ENCODE data around the gene CYB5RL.
"Not testable (repeated sequence)": the region's sequence is repeated elsewhere in the genome, so short reads cannot be mapped to it uniquely, and the experiment has no call there.

Gene CYB5RL

DNA sequence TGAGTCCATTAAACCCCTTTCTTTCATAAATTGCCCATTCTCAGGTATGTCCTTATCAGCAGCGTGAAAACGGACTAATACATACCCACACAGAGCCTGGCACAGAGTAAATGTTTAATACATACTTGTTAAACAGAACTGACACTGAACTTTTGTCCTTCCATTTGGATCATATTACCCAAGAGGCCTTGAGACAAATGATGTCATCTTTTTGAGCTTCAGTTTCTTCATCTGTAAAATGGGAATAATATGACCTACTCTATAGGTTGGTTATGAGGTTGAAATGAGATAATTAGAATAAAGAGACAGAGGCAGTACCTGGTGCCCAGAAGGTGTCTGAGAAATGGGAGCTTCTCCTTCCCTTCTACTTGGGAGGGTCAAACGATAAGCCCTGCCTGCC lies 13.8 kb downstream of the CYB5RL start:
- no peak for DNase-seq

GRCh38 chr1:54180701-54181360 lies 19.0 kb downstream of the CYB5RL start:
- no peak for DNase-seq

GRCh38 chr1:54178296-54179070 lies 21.3 kb downstream of the CYB5RL start:
- no peak for DNase-seq

DNA sequence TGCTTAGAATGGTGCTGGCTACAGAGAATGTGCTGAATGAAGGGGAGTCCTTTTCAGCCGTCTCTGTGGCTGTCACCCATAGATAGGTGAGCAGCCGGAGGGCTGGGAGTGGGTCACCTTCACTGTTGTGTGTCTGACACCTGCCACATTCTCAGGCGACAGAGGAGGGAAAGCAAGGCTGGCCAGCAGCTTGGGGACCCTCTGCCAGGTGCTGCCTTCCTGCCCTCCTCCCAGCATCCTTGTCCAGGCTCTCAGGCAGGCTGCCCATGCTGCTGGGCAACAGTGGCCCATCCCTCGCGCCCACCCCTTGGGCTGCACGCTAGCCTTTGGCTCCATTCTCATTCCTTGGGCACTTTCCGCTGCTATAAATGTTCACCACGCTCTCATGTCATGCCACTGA lies 22.1 kb downstream of the CYB5RL start:
- no peak for DNase-seq

DNA sequence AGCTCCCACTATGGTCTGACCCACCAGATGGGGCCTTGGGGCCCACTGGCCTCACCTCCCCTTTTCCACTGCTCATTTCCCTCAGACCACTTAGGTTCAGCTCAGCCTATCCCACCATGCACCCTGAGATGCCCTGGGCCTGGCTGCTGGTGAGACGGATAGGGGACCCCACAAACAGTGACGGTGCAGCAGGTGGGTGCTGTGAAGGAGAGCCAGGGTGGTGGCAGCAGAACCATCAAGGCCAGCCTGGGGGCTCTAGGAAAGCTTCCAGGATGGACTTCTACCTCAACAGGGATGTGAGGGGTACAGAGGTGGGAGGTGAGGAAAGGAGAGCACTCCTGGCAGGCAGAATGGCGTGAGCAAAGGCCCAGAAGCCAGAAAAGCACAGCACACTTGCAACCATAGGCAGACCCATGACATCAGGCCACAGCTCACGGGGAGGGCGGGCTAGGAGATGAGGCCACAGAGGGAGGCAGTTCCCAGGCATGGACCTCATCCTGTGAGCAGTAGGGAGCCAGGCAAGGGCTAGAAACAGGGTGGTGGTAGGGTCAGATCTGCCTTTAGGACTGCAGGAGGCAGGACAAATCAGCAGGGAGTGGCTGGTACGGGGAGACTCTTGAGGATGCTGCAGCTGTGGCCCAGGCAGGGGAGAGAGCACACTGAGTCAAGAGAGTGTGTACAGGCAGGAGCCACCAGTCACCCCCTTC lies 23.1 kb downstream of the CYB5RL start:
- DNase-seq = no peak

DNA sequence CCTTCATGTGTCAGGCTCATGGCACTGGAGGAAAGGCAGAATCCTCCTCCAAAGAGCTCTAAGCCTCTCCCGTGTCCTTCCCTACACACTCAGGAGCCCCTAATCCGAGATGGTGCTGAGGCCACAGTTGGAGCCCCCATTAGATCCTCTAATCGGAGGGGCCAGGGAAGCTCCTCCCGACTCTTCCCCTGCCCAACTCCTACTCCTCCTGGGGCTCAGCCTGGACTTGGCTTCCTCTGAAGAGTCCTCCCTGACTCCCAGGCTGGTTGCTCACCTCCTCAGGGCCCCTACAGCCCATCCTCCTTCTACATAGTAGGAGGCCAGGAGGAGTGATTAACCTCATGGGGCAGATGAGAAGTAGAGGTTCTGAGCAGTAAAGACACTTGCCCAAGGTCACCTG lies 25.7 kb downstream of the CYB5RL start:
- DNase-seq = no peak

- no peak for DNase-seq
These were observed 26.1 kb downstream of the CYB5RL start for GRCh38 chr1:54173681-54174080.

DNA sequence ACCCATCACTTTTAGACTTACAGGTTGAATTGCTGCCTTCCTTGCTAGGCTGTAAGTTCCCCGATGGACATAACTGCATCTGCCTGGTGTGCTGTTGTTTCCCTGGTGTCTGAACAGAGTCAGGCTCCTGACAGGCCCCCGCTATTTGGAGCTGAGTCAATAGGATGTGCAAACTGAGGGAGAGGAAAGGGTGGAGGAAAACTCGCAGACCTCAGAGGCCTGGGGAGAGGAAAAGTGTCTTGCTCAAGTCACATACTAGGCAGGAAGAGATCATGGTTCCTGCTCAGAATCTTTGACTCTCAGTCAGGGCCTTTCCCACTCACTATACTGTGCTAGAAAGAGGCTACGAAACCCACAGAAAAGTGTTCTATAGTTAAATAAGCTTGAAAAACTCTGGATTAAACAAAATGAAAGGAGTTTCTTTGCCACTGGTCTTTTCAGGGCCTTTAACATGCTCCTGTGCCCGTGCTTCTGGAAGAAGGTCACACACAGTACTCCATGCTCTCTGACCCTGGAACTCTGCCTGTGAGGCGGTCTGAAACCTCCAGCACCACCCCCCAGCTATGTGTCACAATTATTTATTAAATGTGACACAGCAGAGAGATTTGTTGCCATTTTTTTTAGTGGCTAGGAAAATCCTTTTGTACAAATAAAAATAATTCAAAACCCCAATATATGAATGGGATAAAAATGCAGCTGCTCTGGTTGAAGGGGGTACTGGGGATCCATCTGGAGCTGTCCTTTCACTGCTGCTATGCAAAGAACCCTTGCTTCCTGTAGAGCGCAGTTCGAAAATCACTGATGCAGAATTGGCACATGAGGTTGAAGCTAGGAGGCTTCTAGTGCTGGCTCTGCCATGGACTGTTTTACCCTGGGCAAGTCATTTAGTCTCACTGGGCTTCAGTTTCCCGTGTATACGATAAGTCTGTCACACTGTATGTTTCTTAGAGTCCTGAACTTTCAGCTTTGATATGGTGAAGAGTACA lies 26.9 kb downstream of the CYB5RL start:
- peak in 1 of 2 donors; percentile 15 for DNase-seq

DNA sequence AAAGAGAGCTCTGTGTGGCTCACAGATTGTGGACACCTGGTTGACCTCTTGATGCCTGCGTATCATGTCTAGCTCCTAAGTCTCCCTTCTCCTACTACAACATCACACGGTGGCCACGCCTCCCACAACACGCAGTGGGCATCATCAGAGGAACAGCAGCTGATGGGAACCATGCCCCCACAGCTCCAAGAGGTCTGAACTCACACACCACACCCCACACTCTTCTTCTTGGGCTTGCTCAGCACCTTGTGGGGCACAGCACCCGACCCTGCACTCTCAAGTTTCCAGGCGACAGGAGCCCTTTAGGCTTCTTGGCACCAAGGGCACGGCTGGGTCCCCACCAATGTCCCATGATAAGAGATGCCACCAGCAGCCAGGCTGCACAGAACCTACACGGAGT lies 28.2 kb downstream of the CYB5RL start:
- peak in 1 of 2 donors; percentile 67 for DNase-seq

GRCh38 chr1:54171016-54171415 lies 28.8 kb downstream of the CYB5RL start:
- DNase-seq = peak; percentile 62 to 91

DNA sequence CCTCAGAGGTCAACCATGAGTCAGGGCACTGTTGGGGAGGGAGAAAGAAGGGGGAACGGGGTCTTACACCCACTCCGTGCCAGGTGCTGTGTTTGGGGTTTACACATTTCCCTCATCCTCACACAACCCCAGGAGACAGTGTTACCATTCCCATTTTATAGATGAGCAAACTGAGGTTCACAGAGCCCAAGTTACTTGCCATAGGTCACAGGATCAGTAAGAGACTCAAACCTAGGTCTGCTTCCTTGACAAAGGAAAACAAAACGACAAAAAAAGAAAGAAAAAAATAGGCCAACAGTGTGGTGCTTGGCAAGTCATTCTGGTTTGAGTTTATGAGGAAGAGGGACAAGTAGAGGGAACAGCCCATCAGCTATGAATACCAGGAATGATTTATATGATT lies 30.8 kb downstream of the CYB5RL start:
- DNase-seq = no peak

DNA sequence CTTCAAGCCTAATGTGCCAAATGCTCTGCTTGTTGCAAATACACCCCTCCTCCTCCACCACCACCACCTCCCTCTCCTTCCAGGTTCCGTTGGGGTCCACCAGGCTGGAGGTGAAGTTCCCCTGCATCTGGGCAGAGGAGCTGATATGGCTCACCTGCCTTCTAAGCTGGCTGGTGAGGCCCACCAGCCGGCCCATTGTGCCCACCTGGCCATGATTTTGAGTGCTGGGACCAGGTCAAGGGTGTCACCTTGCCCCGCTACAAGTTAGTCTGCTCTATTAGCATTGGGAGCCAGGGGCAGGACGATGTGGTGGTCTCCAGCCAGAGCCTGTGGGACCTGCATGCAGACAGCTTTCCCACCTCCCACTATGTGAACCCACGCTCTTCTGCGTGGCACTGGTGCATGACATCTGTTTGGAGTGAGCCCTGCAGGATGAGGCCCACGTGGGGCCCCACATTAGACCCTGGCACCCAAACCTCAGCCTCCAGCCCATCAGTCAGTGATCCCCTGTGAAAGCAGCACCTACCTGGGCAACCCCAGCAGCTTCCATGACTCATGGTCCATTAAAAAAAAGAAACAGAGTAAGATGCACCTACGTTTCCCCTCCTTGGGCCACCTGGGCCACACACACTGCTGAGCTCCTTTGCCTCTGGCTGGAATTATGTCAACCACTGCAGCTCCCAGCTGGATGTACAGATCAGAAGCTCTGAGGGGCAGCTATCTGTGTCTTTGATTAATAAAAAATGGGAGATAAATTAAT lies 31.4 kb downstream of the CYB5RL start:
- DNase-seq = no peak

DNA sequence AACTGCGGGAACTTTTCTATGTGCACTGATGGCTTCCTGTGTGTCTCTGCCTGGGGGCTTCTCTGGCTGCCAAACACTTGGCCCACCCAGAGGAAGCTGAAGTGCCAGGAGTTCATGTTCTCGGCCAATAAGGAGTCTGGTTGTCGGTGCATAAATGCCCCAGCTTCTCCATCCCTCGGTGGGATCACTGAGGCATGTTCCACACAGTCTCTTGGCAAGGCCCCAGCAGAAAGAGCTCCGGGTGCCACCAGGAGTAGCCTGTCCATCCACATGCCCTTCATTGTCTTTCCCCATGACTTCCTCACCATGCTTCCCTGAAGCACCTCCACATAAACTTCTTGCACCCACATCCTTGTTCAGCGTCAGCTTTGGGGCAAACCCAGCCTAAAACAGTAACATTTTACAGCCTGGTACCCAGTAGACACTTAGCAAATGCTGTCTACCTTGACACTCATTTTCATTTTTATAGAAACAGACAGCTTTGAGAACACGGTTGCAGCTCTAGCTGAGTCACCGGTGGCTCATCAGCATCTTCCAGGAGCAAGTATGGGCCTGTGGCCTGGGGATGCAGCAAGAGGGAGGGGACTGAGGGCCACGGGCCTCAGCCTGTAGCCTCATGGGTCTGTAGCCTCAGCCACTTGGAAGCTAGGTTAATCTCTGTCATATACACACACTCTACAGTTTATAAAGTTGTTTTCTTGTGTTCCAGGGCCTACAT lies 32.2 kb downstream of the CYB5RL start:
- DNase-seq = no peak

GRCh38 chr1:54166357-54166756 lies 33.5 kb downstream of the CYB5RL start:
- DNase-seq = not testable (repeated sequence)

DNA sequence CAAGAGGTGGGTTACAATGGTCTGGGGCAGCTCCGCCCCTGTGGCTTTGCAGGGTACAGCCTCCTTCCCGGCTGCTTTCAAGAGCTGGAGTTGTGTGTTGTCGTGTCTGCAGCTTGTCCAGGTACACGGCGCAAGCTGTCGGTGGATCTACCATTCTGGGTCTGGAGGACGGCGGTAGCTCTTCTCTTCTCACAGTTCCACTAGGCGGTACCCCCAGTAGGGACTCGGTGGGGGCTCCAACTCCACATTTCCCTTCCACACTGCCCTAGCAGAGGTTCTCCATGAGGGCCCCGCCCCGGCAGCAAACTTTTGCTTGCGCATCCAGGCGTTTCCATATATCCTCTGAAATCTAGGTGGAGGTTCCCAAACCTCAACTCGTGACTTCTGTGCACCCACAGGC lies 34.7 kb downstream of the CYB5RL start:
- no peak for DNase-seq

DNA sequence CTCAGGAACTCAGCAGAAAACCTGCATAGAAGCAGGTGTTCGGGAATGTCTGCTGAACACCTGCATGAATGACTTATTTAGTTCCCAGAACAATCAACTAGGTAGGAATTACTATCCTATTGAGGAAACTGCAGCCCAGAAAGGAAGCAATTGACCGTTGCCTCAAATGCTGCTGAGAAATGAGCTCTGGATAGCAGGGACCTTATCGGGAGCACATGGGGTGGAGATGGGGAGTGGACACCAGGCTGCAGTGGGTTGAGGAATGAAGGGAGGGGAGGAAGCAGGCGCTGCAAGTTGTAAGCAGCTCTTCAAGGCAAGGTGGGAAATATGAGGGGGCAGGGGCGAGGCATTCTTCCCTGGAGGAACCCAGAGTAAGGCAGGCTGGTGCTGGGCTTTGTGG lies 36.3 kb downstream of the CYB5RL start:
- no peak for DNase-seq

DNA sequence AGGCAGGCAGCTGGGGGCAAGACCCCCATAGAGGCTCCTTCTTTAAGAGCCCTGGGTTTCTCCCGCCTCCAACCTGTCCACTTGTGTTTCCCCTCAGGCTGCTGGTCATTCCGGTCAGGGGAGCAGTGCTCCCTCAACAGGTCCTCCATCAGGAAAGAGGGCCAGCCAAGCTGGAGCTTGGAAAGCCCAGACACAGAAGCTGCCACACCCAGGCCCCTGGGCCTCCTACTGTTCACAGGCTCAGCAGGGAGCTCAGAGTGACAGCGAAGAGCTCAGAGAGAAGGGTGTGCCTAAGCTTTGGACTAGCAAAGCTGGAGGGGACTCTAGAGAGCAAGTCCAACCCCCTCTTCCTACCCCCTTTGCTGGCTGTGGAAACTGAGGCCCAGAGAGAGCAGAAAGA lies 36.8 kb downstream of the CYB5RL start:
- DNase-seq = no peak

DNA sequence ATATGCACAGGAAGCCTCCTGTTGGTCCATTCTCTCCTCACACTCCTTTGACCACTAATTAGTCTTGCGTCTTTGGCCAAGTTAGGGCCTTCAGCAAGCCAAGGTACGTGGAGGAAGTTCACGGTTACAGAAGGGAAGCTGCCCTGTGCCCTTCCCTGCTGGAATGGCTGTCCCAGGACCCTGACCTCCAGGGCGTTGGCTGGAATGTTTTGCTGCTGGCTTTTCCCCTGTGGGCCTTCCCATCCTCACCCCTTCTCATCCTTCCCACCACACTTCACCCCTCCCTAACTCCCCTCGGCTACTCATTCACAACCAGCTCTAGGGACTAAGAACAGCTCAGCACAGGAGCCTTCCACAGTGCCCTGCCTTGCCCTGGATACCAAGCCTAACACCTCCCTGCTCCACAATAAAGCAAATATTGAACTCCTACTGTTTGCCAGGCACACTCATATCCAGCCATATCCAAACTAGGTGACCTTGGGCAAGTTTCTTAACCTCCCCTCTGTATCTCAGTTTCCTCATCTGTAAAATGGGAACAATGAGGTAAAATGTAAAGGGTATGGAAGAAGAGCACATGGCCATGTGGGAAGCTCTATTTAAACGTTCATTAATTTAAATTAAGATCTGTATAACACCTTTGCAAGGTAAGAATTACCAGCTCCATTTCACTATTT lies 38.2 kb downstream of the CYB5RL start:
- no peak for DNase-seq

DNA sequence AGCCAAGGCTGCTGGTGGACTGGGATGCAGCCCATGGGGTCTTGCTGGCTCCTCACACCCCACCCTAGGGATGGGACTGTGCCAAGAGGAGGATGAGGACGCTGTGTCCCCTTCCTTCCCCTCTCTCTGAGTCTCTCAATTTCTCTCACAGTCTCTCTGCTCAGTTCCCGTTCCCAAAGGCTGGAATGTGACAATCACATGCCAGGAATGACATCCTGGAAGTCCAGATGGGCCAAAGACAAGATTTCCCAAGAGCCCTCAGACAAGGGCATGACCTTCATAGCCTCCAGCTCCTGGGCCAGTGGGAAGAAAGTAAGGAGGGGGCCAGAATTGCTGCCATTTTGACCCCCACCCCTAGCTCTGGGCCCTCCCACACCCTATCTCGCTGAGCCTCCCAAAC lies 39.5 kb downstream of the CYB5RL start:
- DNase-seq = no peak

DNA sequence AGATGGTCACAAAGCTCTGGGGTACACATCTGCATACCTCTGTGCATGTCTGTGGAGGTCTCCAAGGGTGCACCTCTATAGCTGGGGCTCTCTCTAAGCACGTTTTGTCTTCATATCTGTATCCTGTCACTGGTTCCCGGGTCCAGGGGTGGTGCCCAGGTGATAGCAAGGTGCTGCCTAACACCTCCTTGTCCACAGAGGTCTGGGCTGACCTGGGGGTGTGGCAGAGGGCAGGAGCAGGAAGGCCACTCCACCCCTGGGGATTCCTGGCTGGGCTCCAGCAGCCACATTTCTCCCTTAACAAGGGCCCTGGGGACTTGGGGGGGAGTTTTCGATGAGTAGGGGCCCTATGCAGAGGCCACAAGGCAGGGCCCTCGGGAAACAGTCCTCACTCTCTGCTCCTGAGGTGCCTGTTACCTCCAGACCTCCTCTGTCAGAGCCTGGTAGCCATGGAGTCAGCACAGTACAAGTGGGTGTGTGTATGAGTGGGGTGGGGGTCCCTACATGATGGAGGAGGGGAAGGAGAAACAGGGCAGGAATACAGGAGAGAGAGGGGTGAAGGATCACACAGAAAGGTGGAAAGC lies 40.0 kb downstream of the CYB5RL start:
- no peak for DNase-seq
